Stimulated activated CD4-positive, alpha-beta T cell treated with anti-CD3 and anti-CD28 coated beads, Interleukin-1b, Interleukin-23, amount 100 ng/mL, for 48 hours (primary cell): ENCODE measurements around the gene GAGE10.
"Not testable (repeated sequence)": the region's sequence is repeated elsewhere in the genome, so short reads cannot be mapped to it uniquely, and the experiment has no call there.

Experiments used
- DNase-seq: peaks from one replicate; pipeline ENCODE4 v3.0.0-alpha.2; 2020

The GAGE10 gene

GRCh38 chrX:49276671-49277534 is 26.5 kb upstream of the GAGE10 start:
- peak; percentile 51 for DNase-seq

GRCh38 chrX:49277535-49277830 is 26.0 kb upstream of the GAGE10 start:
- no peak for DNase-seq

GRCh38 chrX:49278081-49278480 is 25.4 kb upstream of the GAGE10 start:
- no peak for DNase-seq

- DNase-seq, result no peak
These were observed 20.8 kb upstream of the GAGE10 start for GRCh38 chrX:49282647-49283011.

GRCh38 chrX:49284212-49284611 is 19.2 kb upstream of the GAGE10 start:
- no peak for DNase-seq

DNA sequence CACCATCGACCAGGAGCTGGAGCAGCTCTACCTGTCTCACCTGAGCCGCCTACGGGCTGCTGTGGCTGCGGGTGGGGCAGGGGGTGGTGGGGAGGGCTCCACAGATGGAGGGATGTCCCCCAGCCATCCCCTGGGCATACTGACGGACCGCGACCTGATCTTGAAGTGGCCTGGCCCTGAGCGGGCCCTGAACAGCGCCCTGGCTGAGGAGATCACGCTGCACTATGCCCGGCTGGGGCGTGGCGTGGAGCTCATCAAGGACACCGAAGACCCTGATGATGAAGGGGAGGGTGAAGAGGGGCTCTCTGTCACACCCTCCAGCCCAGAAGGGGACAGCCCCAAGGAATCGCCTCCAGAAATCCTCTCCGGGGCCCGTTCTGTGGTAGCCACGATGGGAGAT is 17.3 kb upstream of the GAGE10 start:
- no peak for DNase-seq

GRCh38 chrX:49286581-49286980 is 16.9 kb upstream of the GAGE10 start:
- DNase-seq, result no peak

- no peak for DNase-seq
These were observed 15.8 kb upstream of the GAGE10 start for GRCh38 chrX:49287665-49288064.

DNA sequence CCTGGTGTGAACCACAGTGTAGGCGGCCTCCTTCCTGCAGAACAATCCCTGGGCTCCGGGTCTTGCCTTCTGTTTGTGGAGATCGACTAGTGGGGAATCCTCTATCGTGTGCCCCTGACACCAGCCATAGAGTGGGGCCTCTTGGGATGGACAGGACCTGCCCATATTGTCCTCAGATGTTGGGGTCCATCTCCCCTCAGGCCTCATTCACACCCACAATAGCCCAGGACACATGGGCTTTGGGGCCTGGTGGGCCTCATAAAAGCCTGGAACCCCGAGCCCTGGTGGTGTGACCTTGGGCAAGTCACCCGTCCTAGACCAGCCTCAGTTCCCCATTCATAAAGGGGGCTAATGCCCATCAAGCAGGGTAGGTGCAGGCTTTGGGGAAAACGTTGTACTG is 13.2 kb upstream of the GAGE10 start:
- DNase-seq, result no peak

GRCh38 chrX:49291615-49292337 is 11.7 kb upstream of the GAGE10 start:
- DNase-seq, result peak; percentile 71

- no peak for DNase-seq
These were observed 10.8 kb upstream of the GAGE10 start for GRCh38 chrX:49292400-49293362.

- not testable (repeated sequence) for DNase-seq
These were observed 4.2 kb upstream of the GAGE10 start for GRCh38 chrX:49299293-49299692.

- no peak for DNase-seq
These were observed 2.7 kb upstream of the GAGE10 start for GRCh38 chrX:49300703-49301102.

DNA sequence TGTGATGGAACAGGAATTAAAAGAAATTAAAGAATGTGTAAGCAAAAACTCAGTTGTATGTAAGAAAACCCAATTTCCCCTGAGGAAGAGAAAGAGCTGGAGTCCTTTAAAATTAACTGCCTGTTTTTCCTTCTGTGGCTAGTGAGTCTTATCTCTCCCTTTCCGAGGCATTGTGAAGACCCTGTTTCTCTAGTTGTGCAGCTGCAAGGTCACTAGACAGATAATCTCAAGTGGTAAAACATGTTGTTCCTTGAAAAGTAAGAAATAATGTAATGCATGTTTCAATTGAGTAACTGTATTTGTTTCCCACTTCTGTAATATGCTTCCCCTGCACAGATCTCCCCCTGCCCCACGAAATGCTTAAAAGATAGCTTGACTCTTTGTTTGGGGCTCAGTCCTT is 4.3 kb downstream of the GAGE10 start:
- DNase-seq, result not testable (repeated sequence)

- DNase-seq, result no peak
These were observed 5.3 kb downstream of the GAGE10 start for GRCh38 chrX:49308604-49309269.

DNA sequence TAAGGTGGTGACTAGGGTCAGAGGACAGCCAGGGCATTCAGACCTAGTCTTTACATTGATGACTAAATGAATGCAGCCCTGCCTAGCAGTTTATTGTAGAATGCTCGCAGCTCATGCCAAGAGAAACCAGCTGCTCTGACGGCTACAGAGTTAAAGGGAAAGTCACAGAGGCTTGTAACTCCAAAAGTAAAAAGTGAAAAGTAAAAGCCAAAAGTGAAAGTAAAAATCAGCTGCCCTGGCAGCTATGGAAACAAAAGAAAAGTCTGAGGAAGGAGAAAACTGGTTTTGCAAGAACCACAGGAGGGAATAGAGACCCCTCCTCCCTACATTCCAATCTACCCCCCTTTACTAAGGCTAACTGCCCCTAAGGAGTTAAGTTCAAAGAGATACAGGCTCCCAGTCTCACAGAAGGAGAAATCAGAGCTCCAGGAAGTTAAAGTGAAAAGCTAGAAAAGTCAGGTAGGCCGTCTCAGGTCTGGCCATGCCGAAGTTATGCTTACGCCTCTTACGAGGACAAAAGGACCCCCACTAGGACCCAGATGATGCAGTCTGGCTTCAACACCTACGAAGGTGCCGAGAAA is 6.0 kb downstream of the GAGE10 start:
- DNase-seq, result peak; percentile 6

GRCh38 chrX:49310371-49310770 is 6.9 kb downstream of the GAGE10 start:
- DNase-seq, result no peak

GRCh38 chrX:49312176-49312575 is 8.7 kb downstream of the GAGE10 start:
- no peak for DNase-seq

- no peak for DNase-seq
These were observed 12.6 kb downstream of the GAGE10 start for GRCh38 chrX:49316085-49316484.

DNA sequence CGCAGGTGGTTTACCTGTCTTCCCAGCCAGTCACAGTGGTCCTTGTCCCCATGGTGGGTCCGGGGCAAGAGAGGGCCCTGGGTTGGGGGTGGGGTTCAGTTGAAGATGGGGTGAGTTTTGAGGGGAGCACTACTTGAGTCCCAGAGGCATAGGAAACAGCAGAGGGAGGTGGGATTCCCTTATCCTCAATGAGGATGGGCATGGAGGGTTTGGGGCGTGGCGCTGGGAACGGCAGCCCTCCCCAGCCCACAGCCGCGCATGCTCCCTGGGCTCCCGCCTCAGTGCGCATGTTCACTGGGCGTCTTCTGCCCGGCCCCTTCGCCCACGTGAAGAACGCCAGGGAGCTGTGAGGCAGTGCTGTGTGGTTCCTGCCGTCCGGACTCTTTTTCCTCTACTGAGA is 18.3 kb downstream of the GAGE10 start, which contains the start of gene GAGE12J:
Gene GAGE12J (plus strand): TSS at position 301 of the 400 bp plus-strand sequence. CDS start 1,157 bp downstream, outside the sequence.
- not testable (repeated sequence) for DNase-seq

GRCh38 chrX:49322266-49322665 is 18.8 kb downstream of the GAGE10 start:
- not testable (repeated sequence) for DNase-seq

DNA sequence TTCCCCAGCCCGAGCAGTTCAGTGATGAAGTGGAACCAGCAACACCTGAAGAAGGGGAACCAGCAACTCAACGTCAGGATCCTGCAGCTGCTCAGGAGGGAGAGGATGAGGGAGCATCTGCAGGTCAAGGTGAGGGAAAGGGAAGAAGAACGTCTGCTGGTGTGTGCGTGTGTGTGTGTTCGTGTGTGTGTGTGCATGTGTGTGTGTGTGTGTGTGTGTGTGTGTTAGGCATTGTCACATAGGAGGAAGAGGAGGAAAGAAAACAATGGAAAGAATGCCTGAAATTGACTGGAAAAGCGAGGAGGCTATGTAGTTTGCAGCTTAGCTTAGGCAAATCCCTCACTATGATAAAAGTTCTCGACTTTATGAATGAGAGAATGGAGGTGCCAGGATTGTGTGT is 20.3 kb downstream of the GAGE10 start:
- not testable (repeated sequence) for DNase-seq
